GM20000 (cell line): ENCODE data around the gene SYCP1.
"Not testable (repeated sequence)": the region's sequence is repeated elsewhere in the genome, so short reads cannot be mapped to it uniquely, and the experiment has no call there.

ENCODE experiments used
- DNase-seq: peaks from one replicate; pipeline ENCODE4 v3.0.0; 2012; ENCODE audit warnings: low spot score
- TF ChIP-seq, protein P1 (sequence below): IDR thresholded peaks from 2 replicates; pipeline ENCODE4 v1.5.1; 2012; ENCODE audit warnings: mild to moderate bottlenecking, control low read depth; ENCODE audit errors: extremely low read depth, missing control alignments

SYCP1 gene

DNA sequence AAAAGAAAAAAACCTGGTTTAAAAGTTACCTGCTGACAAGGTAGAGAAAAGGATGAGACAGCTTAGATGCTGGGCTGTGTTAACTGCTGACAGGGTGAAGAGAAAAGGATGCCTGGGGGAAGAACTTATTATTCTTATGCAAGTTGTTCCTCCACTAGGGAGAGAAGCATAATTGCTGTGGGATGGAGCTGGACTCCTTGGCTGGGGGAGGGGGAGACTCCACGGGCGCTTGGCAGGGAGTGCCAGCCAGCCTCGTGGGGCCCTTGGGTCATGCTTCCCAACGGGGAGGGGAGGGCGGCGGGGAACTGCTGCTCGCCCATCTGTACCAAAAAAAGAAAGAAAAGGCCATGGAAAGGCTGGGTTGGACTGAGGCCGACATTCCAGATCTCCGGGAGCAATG lies 47.2 kb downstream of the SYCP1 start:
- TF ChIP-seq, protein P1, sequence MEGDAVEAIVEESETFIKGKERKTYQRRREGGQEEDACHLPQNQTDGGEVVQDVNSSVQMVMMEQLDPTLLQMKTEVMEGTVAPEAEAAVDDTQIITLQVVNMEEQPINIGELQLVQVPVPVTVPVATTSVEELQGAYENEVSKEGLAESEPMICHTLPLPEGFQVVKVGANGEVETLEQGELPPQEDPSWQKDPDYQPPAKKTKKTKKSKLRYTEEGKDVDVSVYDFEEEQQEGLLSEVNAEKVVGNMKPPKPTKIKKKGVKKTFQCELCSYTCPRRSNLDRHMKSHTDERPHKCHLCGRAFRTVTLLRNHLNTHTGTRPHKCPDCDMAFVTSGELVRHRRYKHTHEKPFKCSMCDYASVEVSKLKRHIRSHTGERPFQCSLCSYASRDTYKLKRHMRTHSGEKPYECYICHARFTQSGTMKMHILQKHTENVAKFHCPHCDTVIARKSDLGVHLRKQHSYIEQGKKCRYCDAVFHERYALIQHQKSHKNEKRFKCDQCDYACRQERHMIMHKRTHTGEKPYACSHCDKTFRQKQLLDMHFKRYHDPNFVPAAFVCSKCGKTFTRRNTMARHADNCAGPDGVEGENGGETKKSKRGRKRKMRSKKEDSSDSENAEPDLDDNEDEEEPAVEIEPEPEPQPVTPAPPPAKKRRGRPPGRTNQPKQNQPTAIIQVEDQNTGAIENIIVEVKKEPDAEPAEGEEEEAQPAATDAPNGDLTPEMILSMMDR, result no peak
- DNase-seq, result no peak

DNA sequence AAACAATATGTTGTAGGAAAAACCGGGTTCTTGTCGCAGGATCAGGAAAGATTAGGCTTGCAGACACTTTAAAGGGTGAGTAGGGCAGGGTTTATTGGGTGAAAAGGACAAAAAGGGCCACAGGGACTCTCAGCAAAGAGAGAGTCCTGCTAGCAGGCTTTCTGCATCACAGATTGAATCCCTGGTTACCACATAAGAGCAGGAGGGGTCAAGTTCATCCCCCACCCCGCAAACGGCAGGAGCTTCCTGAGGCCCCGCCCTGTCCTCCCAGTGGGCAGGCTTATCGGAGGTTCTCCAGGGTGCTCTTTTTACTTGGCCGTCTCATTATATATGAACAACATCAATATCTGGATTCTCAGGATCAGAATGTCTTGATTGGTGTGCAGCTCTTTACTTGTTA lies 47.7 kb downstream of the SYCP1 start:
- DNase-seq, result no peak
- TF ChIP-seq, protein P1, result no peak

DNA sequence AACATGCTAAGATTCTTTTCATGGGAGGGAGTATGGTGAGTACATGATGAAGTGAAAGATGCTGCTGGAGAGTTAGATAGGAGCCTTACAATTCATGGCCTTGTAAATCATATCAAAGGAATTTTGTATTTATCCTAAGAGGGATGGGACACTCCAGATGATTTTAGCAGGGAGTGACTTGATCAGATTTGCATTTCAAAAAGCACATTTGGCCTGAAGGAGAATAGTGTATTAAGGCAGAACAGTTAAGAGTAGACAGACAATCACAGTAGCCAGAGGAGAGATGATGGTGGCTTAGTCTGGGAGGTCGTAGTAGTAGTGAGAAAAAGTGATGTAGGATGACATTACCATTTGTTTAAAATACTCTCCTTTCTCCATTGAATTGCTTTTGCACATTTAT lies 48.8 kb downstream of the SYCP1 start:
- TF ChIP-seq, protein P1, result no peak
- no peak for DNase-seq

DNA sequence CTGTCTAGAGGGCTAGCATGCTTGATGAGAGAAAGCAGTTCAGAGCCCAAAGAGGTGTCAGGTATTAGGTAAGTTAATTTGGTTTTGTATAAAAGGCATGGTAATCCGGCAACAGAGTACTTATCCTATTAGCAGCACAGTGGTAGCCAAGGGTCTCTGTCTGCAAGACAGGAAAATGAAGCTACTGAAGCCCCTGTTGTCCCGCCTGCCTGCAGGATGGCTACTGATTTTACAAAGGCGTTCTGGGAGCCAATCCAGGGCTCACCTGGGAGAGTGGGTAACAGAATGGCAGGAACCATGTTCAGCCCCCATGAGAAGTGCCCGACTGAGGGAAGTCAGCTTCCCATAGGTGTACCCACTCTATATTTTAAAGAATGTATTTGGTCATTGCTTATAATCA lies 61.1 kb downstream of the SYCP1 start:
- DNase-seq, result not testable (repeated sequence)

DNA sequence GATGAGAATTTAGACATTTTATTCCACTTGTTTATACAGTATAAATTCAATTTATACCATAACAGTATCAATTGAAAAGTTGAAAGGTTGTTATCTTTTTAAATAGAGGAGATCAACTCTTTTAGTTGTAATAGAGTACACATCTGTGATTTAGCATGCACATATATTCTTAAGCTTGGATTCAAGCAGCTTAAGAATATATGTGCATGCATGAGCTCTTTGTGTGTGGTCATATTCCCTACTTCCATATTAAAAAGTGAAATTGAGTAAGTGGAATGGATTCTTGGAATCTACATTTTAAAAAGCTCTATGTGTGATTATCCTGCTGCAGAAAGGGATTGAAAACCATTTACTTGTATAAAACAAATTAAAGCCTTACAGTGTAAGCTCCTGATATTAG lies 71.9 kb downstream of the SYCP1 start:
- no peak for DNase-seq
- TF ChIP-seq, protein P1, result no peak

DNA sequence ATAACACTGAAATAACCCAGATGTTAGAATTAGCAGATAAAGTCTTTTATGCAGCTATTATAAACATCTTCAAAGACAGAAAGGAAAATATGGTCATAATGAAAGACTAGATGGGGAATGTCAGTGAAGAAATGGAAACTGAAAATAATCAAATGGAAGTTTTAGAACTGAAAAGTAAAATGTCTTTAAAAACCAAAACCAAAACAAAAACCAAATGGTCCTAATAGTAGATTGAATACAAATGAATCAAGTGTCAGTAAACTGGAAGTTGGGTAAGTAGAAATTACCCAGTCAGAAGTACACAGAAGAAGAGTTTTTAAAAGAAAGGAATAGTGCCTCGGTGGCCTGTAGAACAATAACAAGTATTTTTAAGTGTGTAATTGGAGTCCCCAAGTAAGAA lies 72.7 kb downstream of the SYCP1 start:
- TF ChIP-seq, protein P1, result no peak
- DNase-seq, result no peak

DNA sequence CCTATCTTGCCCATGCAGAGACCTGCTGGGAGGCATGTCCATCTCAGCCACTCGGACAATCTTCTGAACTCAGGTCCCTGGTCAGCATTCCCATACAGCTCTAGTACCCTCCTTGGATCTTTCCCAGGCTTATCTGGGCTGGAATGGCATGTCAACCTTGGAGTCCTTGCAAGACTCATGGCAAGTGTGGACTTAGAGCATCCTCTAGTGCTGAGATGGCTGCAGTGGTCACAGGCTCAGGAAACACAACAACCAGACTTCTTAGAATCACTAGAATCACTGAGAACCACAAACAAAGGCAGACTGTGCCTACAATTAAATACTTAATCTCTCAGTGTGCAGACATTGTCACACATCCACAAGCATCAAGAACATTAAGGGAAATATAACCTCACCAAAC lies 101.9 kb downstream of the SYCP1 start:
- no peak for DNase-seq
- TF ChIP-seq, protein P1, result peak; percentile 18

DNA sequence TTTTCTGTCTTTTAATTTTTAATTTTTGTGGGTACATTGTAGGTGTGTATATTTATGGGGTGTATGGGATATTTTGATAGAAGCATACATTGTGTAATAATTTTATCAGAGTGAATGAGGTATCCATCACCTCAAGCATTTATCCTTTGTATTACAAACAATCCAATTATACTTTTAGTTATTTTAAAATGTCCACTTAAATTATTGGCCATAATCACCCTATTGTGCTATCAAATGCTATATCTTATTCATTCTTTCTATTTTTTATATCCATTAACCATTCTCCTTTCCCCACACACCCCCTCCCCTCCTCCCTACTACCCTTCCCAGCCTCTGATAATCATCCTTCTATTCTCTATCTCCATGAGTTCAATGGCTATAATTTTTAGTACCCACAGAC lies 104.8 kb downstream of the SYCP1 start:
- no peak for DNase-seq

More for the DNA sequence above, 104.8 kb downstream of the SYCP1 start:
- TF ChIP-seq, protein P1, result no peak
